HG03108 (cell line): Measurements from ENCODE around the gene MTMR1.

ENCODE experiments used
- ATAC-seq: cut with Tn5 transposase; IDR thresholded peaks from one replicate; pipeline ENCODE4 v1.9.1; 2021; ENCODE audit warnings: moderate library complexity; ENCODE audit not compliant: unreplicated experiment

Gene MTMR1

GRCh38 chrX:150761819-150762216 lies 68.6 kb downstream of the MTMR1 start:
- ATAC-seq = no peak

- no peak for ATAC-seq
Observed at GRCh38 chrX:150762258-150763165, 69.3 kb downstream of the MTMR1 start.

GRCh38 chrX:150763303-150763797 lies 70.2 kb downstream of the MTMR1 start:
- no peak for ATAC-seq

- ATAC-seq = no peak
Observed at GRCh38 chrX:150763810-150764209, 70.6 kb downstream of the MTMR1 start.

GRCh38 chrX:150765237-150765636 lies 72.0 kb downstream of the MTMR1 start:
- no peak for ATAC-seq

- no peak for ATAC-seq
Observed at GRCh38 chrX:150765782-150766350, 72.7 kb downstream of the MTMR1 start.

GRCh38 chrX:150766351-150767044 lies 73.3 kb downstream of the MTMR1 start:
- ATAC-seq = no peak

GRCh38 chrX:150767045-150767395 lies 73.8 kb downstream of the MTMR1 start:
- ATAC-seq = no peak

- ATAC-seq = no peak
Observed at GRCh38 chrX:150767475-150768131, 74.4 kb downstream of the MTMR1 start.

GRCh38 chrX:150768132-150768485 lies 74.9 kb downstream of the MTMR1 start:
- no peak for ATAC-seq

- ATAC-seq = no peak
Observed at GRCh38 chrX:150768580-150769190, 75.5 kb downstream of the MTMR1 start.

- ATAC-seq = no peak
Observed at GRCh38 chrX:150769408-150769807, 76.2 kb downstream of the MTMR1 start.

GRCh38 chrX:150770623-150771022 lies 77.4 kb downstream of the MTMR1 start:
- ATAC-seq = no peak

GRCh38 chrX:150771116-150771515 lies 77.9 kb downstream of the MTMR1 start:
- ATAC-seq = no peak

- no peak for ATAC-seq
Observed at GRCh38 chrX:150772150-150772970, 79.2 kb downstream of the MTMR1 start.

GRCh38 chrX:150773117-150773516 lies 79.9 kb downstream of the MTMR1 start:
- no peak for ATAC-seq

GRCh38 chrX:150773634-150774033 lies 80.4 kb downstream of the MTMR1 start:
- no peak for ATAC-seq

- no peak for ATAC-seq
Observed at GRCh38 chrX:150774798-150775568, 81.8 kb downstream of the MTMR1 start.
